HS-27A (cell line): ENCODE results near the gene SAV1.

Experiments
- DNase-seq: peaks from one replicate; pipeline ENCODE4 v3.0.0-alpha.2; 2012; ENCODE audit warnings: low read depth, missing footprints

SAV1 gene

GRCh38 chr14:50607181-50607580 lies 60.9 kb downstream of the SAV1 start:
- DNase-seq: no peak

GRCh38 chr14:50606468-50606867 lies 61.6 kb downstream of the SAV1 start:
- no peak for DNase-seq

GRCh38 chr14:50605766-50606165 lies 62.3 kb downstream of the SAV1 start:
- no peak for DNase-seq

- no peak for DNase-seq
Measured at GRCh38 chr14:50603565-50603964, 64.5 kb downstream of the SAV1 start.

DNA sequence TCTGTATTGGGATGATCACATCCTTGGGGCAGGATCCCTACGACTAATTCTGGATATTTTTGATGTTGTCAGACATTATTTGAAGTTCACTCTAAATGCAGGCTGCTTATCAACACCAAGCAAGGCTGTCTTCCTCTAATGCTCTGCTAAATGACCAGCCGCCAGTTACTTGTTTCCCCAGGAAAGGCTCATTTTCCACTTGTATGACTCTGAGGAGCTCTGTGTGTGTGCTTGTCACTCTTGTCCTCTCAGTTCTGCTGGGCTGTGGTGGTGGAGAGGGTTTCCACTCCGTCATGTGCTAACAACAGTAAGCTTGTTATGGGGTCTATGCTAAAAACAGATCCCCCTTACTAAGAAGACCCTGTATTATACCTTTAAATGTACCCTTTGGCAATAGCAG lies 66.1 kb downstream of the SAV1 start:
- DNase-seq: no peak

- DNase-seq: no peak
Measured at GRCh38 chr14:50601394-50601793, 66.7 kb downstream of the SAV1 start.

DNA sequence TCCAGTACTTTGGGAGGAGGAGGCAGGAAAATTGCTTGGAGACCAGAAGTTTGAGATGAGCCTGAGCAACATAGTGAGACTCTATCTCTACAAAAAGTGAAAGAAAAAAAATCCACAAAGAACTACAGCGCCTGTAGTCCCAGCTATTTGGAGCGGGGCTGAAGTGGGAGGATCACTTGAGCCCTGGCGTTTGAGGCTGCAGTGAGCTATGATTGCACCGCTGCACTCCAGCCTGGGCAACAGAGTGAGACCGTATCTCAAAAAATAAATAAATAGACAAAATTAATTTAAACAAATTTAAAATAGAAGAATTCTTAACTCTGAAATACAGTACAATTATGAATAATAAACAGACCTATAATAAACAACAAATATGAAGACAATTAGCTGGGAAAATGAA lies 67.3 kb downstream of the SAV1 start:
- no peak for DNase-seq

DNA sequence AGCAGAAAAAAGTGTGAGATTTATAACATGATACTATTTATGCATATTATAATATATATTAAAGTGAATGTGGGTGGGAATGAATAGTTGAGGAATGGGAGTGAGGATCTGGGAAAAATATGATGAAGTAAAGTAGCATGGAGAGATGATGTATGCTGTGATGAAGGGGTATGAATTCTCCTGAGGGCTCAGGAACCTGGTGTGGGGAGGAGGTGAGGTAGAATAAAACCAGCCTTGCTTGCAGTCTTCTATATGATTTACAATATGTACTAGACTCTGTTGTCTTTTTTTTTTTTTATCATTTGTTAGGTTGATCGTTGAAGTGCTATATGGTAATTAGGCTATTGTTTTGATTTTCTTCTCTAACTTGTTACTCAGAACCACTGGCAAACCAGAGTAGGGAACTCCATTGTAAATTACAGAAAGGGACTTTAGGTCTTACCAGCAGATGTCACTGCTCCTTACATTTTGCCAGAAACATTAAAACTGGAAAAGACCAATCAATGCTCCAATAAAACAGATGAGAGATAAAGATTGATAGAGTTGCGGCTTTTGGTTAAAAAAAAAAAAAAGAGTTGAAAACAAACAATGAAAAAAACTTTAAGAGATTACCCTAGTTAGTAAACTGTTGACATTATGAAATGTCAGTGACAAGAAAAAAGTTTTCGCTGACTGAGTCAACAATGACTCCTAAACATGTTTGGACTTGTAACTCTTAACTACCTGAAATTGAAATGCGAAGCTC lies 68.2 kb downstream of the SAV1 start:
- no peak for DNase-seq

GRCh38 chr14:50598765-50599164 lies 69.3 kb downstream of the SAV1 start:
- no peak for DNase-seq

DNA sequence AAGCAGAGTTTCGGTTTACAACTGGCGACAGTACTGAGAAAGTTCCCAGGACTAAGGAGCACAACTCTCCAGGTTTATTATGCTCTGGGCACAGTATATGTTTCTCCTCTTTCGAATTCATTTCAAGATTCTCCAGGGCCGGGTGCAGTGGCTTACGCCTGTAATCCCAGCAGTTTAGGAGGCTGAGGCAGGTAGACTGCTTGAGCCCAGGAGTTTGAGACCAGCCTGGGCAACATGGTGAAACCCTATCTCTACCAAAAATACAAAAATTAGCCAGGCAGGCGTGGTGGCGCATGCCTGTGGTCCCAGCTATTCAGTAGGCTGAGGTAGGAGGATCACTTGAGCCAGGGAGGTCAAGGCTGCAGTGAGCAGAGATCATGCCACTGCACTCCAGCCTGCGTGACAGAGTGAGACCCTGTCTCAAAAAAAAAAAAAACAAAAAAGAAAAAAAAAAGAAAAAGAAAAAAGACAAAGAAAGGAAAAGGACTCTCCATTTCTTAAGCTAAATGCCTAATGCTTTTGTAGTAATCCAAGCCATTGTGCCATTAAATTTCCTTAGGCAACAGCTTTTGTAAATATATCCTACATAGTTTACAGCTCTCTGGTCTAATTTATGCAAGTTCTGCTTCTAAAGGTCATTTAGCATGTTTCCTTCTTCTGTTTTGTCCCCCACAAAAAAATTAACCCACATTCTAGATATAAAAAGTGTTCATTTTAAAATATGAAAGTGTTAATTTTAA lies 73.4 kb downstream of the SAV1 start:
- DNase-seq: no peak

DNA sequence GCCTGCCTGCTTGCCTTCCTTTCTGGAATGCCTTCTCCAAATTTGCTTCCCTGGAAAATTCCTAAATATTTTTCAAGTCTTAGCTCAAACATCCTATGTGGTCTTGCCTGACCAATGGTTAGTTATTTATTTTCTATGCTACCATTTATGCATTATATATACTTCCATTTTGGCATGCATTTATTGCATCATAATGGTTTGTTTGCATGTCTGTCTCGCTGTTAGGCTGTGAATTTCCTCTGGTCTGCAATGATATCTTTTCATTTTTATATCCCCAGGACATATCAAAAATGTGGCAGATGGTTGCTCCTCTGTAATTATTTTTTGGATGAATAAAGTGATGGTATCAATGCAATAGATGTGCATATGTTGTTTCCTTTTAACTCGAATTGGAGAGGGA lies 77.6 kb downstream of the SAV1 start:
- DNase-seq: no peak
